HG03139 (cell line): ENCODE results near the gene IRS1.
"Not testable (repeated sequence)": the region's sequence is repeated elsewhere in the genome, so short reads cannot be mapped to it uniquely, and the experiment has no call there.

Experiments used
- ATAC-seq: cut with Tn5 transposase; IDR thresholded peaks from one replicate; pipeline ENCODE4 v1.9.1; 2021; ENCODE audit not compliant: unreplicated experiment

The IRS1 gene

DNA sequence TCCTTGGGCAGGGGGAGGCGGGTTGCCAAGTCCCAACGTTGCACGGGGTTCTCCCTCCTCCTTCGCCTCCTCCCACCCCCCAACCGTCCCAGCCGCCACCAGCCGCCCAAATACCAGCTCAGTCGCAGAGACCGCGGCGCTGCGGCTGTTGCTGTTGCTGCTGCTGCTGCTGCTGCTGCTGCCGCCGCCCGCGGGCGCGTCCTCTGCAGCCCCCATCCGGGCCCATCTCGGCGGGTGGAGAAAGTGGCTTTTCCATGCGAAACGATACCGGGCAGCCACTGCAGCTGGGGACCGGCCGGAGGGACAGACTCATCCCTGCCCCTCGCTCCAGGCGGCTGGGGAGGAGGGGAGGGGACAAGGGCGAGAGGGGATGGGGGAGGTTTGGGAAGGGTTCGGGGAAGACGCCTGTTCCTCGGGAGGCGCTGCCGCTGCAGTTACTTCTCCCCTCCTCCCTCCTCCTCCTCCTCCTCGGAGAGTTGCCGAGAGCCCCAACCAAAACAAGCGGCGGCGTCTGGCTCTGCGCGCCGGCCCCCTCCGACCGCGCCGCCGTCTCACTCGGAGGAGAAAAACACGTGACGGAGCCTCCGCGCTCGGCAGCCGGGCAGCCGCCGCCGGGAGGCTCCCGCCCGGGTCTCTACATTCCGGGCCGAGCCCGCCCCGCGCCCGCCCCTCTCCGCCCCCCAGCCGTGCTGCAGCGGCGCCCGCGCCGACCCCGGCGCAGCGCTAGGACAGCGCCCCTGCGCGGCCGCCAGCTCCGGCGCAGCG is at the start of gene IRS1:
Gene IRS1, minus strand, starts transcription at position 610 of the 765 bp plus-strand sequence. CDS start 1,082 bp downstream, outside the sequence.
- peak; percentile 30 for ATAC-seq

- ATAC-seq = no peak
Measured at GRCh38 chr2:226849349-226849748, 49.7 kb upstream of the IRS1 start.

DNA sequence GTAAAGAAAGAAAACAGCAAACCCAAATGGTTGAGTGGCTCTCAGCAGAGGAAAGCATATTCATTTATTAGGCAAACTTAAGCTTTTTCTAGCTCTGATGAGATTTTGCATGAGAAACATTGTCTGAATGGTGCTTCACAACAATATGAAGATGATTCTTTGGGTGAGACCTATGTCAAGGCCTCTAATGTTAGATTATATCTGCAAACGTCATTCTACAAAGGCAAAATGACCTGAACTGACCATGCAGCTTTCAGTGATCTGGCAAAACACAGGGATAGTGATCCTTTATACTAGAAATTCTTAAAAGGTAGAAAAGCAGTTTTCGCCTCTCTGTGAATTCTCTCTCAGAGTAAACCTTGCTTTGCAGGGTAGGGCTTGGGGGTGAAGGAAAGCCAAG is 47.9 kb upstream of the IRS1 start:
- ATAC-seq = no peak

- no peak for ATAC-seq
Measured at GRCh38 chr2:226847090-226847489, 47.5 kb upstream of the IRS1 start.

DNA sequence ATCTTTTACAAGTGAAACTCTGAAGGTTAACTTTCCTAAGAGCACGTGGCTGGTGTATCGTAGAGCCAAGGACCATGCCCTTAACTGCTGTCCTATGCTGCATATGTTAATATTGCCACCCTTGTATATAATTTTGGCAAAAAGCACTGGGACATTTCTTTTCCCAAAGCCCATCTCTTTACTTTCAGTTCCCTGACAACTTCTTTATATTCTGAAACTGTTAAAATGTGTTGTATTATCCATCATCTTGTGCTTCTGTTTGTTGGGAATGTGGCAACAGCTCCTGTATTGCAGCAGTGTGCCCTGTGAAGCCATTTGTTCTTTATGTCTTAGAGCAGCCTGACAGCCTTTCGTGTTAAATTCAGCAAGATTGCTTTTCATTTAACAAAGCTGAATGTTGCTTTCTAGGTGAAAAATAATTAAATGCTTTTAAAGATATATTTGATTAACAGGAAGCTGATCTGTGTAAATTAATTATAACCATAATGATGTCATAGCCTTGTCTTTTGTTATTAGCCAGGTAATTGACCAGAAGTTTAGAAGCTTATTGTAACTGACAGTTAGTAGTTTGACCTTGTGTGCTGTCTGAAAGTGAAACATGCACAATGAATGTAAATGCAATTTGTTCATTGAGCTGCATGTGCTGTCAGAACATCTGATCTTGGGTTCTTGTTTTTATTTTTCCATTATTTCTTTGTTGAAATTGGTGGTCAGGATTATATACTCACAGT is 45.9 kb upstream of the IRS1 start:
- ATAC-seq = peak; percentile 53

DNA sequence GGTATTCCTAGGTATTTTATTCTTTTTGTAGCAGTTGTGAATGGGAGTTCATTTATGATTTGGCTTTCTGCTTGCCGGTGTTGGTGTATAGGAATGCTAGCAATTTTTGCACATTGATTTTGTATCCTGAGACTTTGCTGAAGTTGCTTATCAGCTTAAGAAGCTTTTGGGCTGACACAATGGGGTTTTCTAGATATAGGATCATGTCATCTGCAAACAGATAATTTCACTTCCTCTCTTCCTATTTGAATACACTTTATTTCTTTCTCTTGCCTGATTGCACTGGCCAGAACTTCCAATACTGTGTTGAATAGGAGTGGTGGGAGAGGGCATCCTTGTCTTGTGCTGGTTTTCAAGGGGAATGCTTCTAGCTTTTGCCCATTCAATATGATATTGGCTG is 43.4 kb upstream of the IRS1 start:
- not testable (repeated sequence) for ATAC-seq

GRCh38 chr2:226839951-226840350 is 40.3 kb upstream of the IRS1 start:
- ATAC-seq = no peak

- no peak for ATAC-seq
Measured at GRCh38 chr2:226839161-226839560, 39.5 kb upstream of the IRS1 start.

- no peak for ATAC-seq
Measured at GRCh38 chr2:226838722-226839121, 39.1 kb upstream of the IRS1 start.

GRCh38 chr2:226837787-226838603 is 38.4 kb upstream of the IRS1 start:
- ATAC-seq = no peak

- no peak for ATAC-seq
Measured at GRCh38 chr2:226837334-226837733, 37.7 kb upstream of the IRS1 start.

- no peak for ATAC-seq
Measured at GRCh38 chr2:226836548-226836885, 36.9 kb upstream of the IRS1 start.

DNA sequence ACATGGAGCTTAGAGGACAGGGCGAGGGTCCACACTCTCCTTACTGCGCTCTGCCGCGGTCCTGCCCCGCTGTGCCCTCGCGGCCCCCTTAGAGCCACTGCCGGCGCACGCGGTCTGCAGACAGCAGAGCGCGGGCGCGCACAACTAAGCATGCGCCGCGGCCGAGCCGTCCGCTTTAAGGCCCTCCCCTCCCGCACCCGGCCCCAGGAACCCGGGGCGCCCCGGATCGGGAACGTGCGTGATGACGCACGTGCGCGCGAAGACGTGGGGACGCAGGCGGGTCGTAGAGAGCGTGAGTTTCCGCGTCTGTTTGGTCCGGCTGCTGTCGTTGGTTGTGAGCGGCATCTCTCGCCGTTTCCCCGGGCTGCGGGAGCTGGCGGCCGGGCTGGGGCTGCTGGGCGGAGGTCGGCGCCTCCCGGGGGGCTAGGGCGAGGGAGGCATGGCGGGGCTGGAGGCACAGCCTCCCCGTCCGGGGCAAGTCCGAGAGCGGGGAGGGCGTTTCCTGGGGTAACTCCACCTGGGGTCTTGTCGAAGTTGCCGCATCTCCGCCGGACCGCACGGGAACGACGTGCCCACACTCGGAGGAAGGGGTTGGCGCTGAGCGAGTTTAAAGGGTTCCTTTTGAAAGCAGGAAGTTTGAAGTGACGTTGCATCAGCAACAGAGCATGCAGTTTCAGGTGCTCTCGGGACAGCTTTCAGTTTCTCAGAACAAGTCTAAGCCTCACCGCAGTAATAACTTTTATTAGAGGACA is 36.4 kb upstream of the IRS1 start, which contains the start of gene RHBDD1:
Gene RHBDD1, plus strand, starts transcription at position 259 of the 752 bp plus-strand sequence. CDS start 28,640 bp downstream, outside the sequence.
- peak; percentile 84 for ATAC-seq

DNA sequence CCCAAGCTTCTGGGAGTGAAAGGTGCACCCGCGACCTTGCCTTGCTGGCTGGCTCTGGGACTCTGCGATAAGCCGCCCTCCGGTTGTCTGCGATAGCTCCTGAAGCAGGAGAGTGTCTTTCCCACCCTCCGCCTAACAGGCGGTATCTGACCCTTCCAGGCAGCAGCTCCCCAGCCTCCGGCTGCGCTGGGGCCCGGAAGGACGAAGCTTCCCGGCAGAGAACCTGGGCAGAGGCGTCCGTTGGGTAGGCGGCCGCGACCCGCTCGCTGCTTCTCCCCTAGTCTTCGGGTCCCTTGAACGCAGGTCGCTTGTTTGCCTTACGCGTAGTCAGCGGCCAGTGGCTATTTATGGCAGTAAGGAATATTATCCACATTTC is 35.8 kb upstream of the IRS1 start:
- peak; percentile 28 for ATAC-seq

GRCh38 chr2:226834880-226835279 is 35.3 kb upstream of the IRS1 start:
- not testable (repeated sequence) for ATAC-seq

DNA sequence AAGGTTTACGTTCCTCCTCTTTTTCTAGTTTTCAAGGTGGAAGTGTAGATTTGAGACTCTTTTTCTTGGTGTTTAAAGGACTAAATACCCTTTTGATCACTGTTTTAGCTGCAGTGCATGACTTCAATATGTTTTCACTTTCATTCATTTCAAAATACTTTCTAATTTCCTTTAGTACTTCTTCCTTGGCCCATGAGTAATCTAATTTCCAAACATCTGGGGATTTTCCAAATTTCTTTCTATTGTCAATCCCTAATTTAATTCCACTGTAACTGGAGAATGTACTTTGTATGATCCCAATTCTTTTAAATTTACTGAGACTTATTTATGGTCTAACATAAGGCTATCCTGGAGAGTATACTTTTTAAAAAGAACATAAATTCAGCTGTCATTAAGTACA is 32.4 kb upstream of the IRS1 start:
- ATAC-seq = no peak

DNA sequence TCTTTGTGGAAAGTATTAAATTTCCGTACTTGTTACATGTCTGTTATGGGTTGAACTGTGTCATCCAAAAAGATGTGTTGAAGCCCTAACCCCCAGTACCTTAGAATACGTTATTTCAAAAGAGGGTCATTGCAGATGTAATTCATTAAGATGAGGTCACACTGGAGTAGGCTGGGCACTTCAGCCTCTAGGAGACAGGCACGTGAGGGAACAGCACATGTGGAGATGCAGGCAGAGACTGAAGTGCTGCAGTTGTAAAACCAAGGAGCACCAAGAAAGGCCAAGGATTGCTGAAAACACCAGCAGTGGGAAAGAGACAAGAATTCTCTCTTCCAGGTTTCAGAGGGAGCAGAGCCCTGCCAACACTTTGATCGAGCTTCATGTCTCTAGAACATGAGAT is 31.6 kb upstream of the IRS1 start:
- ATAC-seq = no peak

GRCh38 chr2:226829721-226830631 is 30.4 kb upstream of the IRS1 start:
- ATAC-seq = no peak

DNA sequence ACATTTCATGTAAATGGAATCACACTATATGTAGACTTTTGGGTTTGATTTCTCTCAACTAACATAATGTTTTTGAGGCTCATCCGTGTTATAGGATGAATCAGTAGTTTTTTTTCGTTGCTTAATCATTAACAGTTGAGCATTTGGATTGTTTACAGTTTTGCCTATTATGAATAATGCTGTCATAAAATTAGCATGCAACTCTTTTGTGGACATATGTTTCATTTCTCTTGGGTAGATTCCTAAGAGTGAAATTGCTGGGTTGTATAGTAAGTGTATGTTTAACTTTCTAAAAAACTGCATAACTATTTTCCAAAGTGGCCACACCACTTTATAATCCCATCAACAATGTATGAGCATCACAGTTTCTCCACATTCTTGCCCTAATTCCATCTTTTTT is 28.6 kb upstream of the IRS1 start:
- no peak for ATAC-seq

DNA sequence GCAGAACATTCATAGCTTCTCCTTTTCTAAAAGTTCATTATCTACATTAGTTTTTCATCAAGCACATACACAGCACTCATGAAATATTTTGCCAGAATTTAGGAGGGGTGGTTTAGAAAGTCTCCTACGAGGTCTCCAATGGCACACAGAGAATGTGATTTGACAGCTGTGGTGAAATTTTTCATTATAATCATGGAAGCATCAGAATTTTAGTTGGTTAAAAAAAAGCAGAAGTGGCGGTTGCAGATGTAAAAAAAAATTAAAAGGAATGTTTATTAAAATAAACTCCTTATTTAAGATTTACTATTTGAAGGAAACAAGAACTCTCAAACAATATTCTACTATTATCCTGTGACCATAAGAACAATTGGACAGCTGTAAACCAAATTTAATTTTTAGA is 25.4 kb upstream of the IRS1 start:
- no peak for ATAC-seq
